ENCODE measurements around the gene SMIM27. TPM values are rescaled to one million over a fixed set of nuclear protein-coding genes. Genes with fewer than 3 reads are reported as not detected.

The SMIM27 gene
- total and polyA plus RNA-seq, 2 of the 13 experiments (the other 11 are each of a cell fraction or from before 2014, with no cell fraction given), result 17.9 to 19.0 TPM

- TF ChIP-seq ARID5B (CRISPR knock-in tag; IDR thresholded peaks at IDR 0.05) (peak; percentile 70), REL (CRISPR knock-in tag; conservative IDR thresholded peaks at IDR 0.05) (peak; percentile 60; the same call in 1 of the 2 replicates), ZNF431 (CRISPR knock-in tag; IDR thresholded peaks at IDR 0.05; ENCODE audit: borderline replicate concordance, low read depth) (peak; percentile 23; the same call in 1 of the 2 replicates), NCOR1 (IDR thresholded peaks at IDR 0.05; ENCODE audit: borderline replicate concordance, low read length) (no peak; the same call in 1 of the 2 replicates), ZNF510 (CRISPR knock-in tag; IDR thresholded peaks at IDR 0.05; ENCODE audit: low read depth) (peak; percentile 91; the same call in 1 of the 2 replicates), DPF2 (CRISPR knock-in tag; IDR thresholded peaks at IDR 0.05; ENCODE audit: borderline replicate concordance, low read depth) (no peak), KIAA2018 (CRISPR knock-in tag; IDR thresholded peaks at IDR 0.05; ENCODE audit: borderline replicate concordance) (no peak), HOXD1 (CRISPR knock-in tag; IDR thresholded peaks at IDR 0.05) (no peak), ZNF121 (CRISPR knock-in tag; IDR thresholded peaks at IDR 0.05) (no peak), JUNB (CRISPR knock-in tag; IDR thresholded peaks at IDR 0.05; ENCODE audit: borderline replicate concordance) (no peak), KLF13 (CRISPR knock-in tag; IDR thresholded peaks at IDR 0.05) (no peak), NFRKB (IDR thresholded peaks at IDR 0.05) (peak; percentile 84), TBP (CRISPR knock-in tag; IDR thresholded peaks at IDR 0.05) (no peak), KAT7 (CRISPR knock-in tag; IDR thresholded peaks at IDR 0.05; ENCODE audit: borderline replicate concordance) (peak; percentile 66; the same call in 1 of the 2 replicates), MEF2D (CRISPR knock-in tag; IDR thresholded peaks at IDR 0.05) (0 out of 2 replicates have a peak, but pooled peaks have one; percentile 68)
- TF ChIP-seq, protein P1, sequence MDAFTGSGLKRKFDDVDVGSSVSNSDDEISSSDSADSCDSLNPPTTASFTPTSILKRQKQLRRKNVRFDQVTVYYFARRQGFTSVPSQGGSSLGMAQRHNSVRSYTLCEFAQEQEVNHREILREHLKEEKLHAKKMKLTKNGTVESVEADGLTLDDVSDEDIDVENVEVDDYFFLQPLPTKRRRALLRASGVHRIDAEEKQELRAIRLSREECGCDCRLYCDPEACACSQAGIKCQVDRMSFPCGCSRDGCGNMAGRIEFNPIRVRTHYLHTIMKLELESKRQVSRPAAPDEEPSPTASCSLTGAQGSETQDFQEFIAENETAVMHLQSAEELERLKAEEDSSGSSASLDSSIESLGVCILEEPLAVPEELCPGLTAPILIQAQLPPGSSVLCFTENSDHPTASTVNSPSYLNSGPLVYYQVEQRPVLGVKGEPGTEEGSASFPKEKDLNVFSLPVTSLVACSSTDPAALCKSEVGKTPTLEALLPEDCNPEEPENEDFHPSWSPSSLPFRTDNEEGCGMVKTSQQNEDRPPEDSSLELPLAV (CRISPR knock-in tag; conservative IDR thresholded peaks at IDR 0.05; ENCODE audit: low read depth), result no peak
Measured at GRCh38 chr9:32552172-32552872, at the start of gene SMIM27, which contains the start of gene TOPORS (continued).

Data from HepG2 (cell line).